Activated CD4-positive, alpha-beta T cell treated with anti-CD3 and anti-CD28 coated beads, Interleukin-2, amount 10 ng/mL, durations not matched to agents 24 days and 14 days (primary cell): ENCODE data around the gene LCN2. TPM values are rescaled to one million over a fixed set of nuclear protein-coding genes. Genes with fewer than 3 reads are reported as not detected.

Experiments
- DNase-seq: peaks from one replicate; pipeline ENCODE4 v3.0.0; 2022
- H3K27ac Mint-ChIP-seq: one replicate; pipeline ENCODE4 v1.8.0; 2022; ENCODE audit warnings: mild to moderate bottlenecking, mixed read lengths
- H3K27me3 Mint-ChIP-seq: one replicate; pipeline ENCODE4 v1.8.0; 2022; ENCODE audit warnings: mixed read lengths
- H3K36me3 Mint-ChIP-seq: one replicate; pipeline ENCODE4 v1.8.0; 2022; ENCODE audit warnings: low read depth, mild to moderate bottlenecking, mixed read lengths
- H3K4me1 Mint-ChIP-seq: one replicate; pipeline ENCODE4 v1.8.0; 2021; ENCODE audit warnings: mixed read lengths
- H3K4me3 Mint-ChIP-seq: one replicate; pipeline ENCODE4 v1.8.0; 2022; ENCODE audit warnings: mild to moderate bottlenecking, moderate library complexity, mixed read lengths
- H3K9me3 Mint-ChIP-seq: one replicate; pipeline ENCODE4 v1.8.0; 2021; ENCODE audit warnings: mixed read lengths
- intact Hi-C: fragments of 100-400 bp; cut with micrococcal nuclease; formaldehyde crosslinking; loops from one replicate; pipeline ENCODE4 v1.15.1; 2023
- total RNA-seq: library from RNA; stranded (reverse); gene quantifications from 2 replicates; pipeline ENCODE4 v1.2.3, GENCODE V29; 2022

LCN2 gene
- total RNA-seq, result not detected in 2 replicates

DNA sequence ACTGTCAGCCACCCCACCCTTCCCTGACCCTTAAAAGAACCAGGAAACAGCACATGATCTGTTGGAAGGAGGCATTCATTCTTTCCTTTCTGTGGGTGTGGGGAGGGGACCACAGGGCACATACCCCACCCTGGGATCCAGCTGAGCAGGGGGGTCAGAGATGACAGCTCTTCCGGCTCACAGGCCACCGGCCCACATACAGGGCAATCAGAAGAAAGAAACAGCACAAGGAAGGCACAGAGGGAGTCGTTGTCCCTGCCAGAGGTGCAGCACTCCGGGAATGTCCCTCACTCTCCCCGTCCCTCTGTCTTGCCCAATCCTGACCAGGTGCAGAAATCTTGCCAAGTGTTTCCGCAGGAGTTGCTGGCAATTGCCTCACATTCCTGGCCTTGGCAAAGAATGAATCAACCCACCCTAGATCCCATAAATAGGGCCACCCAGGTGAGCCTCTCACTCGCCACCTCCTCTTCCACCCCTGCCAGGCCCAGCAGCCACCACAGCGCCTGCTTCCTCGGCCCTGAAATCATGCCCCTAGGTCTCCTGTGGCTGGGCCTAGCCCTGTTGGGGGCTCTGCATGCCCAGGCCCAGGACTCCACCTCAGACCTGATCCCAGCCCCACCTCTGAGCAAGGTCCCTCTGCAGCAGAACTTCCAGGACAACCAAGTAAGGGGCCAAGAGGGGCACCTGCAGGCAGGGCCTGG, at the start of gene LCN2:
Gene LCN2 (plus strand): TSS at position 453 of the 701 bp plus-strand sequence. CDS start 73 bp downstream, at position 526.
- Mint-ChIP-seq H3K27ac (peak within 1 kb of the TSS; percentile 20), H3K36me3 (no peaks in the 10 kb centered on the region), H3K9me3 (no peaks in the 10 kb centered on the region), H3K4me3 (no peak within 1 kb of the TSS), H3K4me1 (peaks cover 3% of the 10 kb centered on the region), H3K27me3 (no peaks in the 10 kb centered on the region)
- DNase-seq, result no peak
- intact Hi-C loops, result no loop called here

DNA sequence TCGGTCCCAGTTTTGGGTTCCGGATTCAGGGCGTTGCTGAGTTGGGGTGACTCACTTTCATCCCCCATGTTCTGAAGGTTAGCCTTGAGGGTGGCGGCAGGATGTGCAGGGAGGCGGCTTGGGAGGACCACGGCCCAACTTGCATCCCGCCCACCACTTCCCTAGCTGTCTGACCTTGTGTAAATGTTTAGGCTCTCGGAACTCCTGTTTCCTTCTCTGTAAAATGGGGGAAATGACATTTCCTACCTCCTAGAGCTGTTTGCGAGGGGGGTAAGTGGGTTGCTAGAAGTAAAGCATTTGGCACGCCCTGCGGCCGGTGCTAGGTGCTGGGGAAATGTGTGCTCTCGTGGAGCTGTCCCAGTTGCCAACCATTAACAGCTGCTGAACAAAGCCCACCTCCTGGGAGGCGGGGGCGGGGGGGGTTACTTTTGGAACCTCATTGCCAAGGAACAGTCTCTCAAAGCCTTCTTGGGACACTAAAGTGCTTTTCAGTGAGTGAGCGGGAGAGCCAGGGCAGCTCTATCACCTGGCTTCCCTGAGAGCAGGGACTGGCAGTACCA, 49.2 kb upstream of the LCN2 start:
- no peaks in the 10 kb centered on the region for H3K9me3 Mint-ChIP-seq
- H3K27me3 Mint-ChIP-seq, result no peaks in the 10 kb centered on the region
- DNase-seq, result no peak
- H3K4me3 Mint-ChIP-seq, result peak overlapping the region; percentile 15
- intact Hi-C loops, result no loop called here
- peak overlapping the region; percentile 63 for H3K27ac Mint-ChIP-seq
- H3K4me1 Mint-ChIP-seq, result peaks cover 44% of the 10 kb centered on the region
- peaks cover 28% of the 10 kb centered on the region for H3K36me3 Mint-ChIP-seq

DNA sequence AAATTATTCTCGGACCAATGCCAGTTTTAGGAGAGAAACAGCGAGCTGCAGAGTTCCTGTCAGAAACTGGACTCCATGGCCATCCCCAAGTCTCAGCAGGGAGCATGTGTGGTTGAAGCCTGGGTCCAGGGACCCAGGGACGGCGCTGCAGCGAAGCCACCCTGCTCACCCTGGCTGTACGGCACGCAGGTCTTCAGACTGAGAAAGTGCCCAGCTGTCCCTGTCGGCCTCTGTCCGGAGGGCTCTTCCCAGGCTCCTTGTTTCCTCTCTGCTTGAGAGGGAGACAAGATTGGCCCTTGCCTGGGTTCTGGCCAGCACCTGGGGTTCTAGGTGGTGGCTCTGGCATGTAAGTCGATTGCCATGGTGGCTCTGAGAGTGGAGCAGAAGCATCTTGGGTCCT, 48.7 kb upstream of the LCN2 start:
- no peak for DNase-seq
- intact Hi-C loops, result no loop called here
- Mint-ChIP-seq H3K9me3 (no peaks in the 10 kb centered on the region), H3K36me3 (peaks cover 28% of the 10 kb centered on the region), H3K4me1 (peaks cover 43% of the 10 kb centered on the region), H3K27me3 (no peaks in the 10 kb centered on the region), H3K4me3 (no peak overlapping the region), H3K27ac (peak overlapping the region; percentile 40)

DNA sequence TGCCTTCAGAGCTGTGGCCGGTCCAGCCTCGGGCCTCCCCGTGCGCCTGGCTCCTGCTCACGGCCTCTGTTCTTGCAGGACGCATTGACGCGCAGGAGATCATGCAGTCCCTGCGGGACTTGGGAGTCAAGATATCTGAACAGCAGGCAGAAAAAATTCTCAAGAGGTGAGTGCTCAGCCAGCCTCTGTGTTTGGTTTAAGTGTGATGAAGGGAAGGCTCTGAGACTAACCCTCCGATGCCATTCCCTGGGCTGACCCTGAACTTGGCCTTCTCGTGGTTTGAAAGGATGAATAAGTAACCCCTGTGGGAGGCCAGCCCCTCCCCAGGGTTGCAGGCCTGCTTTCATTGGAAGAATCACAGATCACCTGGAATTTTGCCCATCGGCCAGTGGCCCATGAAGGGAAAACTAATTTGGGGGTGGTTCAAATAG, 48.0 kb upstream of the LCN2 start:
- Mint-ChIP-seq H3K4me1 (peaks cover 42% of the 10 kb centered on the region), H3K27ac (no peak overlapping the region), H3K27me3 (no peaks in the 10 kb centered on the region), H3K4me3 (no peak overlapping the region), H3K36me3 (peaks cover 28% of the 10 kb centered on the region), H3K9me3 (no peaks in the 10 kb centered on the region)
- no peak for DNase-seq
- intact Hi-C loops, result no loop called here

DNA sequence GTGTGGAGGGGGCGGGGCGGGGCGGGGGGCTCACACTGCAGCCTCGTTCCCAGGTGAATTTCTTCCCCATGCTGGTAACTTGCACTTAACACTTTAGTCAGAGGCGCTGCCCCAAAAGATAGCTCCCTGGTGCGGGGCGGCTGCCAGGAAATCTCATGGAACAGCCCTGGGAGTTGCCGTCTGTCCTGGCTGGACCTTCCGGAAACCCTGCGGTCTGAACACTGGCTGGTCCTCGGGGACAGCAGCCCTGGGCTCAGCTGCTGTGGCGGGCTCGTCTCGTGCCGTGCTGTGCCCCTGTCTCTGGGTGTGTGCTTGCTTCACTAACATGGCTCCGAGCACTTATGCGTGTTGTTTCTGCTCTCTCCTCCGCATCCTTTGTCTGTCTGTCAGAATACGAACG, 47.6 kb upstream of the LCN2 start:
- DNase-seq, result no peak
- intact Hi-C loops, result no loop called here
- no peak overlapping the region for H3K27ac Mint-ChIP-seq
- H3K4me1 Mint-ChIP-seq, result peaks cover 39% of the 10 kb centered on the region
- H3K36me3 Mint-ChIP-seq, result peaks cover 30% of the 10 kb centered on the region
- H3K9me3 Mint-ChIP-seq, result no peaks in the 10 kb centered on the region
- H3K4me3 Mint-ChIP-seq, result no peak overlapping the region
- no peaks in the 10 kb centered on the region for H3K27me3 Mint-ChIP-seq

DNA sequence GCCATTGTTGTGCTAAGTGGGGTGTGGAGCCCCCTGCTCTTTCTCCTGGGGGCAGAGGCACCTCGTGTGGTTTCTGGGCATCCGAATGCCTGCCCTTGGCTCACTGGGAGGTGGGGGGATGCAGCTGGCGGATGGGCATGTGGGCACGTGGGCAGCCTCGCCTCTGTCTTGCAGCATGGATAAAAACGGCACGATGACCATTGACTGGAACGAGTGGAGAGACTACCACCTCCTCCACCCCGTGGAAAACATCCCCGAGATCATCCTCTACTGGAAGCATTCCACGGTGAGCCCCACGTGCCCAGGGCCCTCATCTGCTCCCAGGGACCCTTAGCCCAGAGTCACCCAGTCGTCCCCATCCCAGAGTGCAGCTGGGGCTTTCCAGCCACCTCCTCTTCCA, 47.1 kb upstream of the LCN2 start:
- intact Hi-C loops, result no loop called here
- H3K27ac Mint-ChIP-seq, result peak overlapping the region; percentile 41

DNA sequence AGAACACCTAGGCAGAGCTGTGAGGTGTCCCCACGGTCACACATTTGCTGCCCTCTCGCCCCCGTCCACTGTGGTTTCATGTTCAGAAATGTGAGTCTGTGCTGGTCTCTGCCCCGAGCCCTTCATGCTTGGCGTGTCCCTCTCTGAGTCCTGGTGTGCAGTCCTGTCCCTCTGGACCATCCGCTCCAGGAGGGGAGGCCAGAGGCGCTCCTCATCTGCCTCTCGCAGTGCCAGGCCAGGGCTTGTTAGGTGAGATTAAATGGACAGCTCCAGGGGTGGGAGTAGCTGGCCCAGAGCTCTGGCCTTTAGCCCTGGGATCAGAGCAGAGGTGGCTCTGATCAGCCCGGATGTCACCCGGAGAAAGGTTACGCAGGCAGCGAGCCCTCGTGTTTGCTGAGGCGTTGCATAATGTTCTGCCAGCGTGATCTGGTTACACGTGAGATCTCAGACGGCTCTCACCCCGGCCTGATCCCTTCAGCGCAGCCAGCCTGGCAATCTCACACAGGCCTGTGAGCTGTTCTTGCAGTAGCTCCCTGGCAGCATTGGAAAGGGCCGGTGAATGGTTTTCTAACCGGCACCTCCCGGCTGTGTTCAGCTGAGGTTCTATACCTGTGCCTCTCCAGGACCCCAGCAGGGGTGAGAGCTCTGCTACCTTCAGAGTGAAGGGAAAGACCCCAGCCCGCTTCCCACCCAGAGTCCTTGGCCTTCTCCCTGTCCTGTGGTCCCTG, 46.2 kb upstream of the LCN2 start:
- peaks cover 33% of the 10 kb centered on the region for H3K36me3 Mint-ChIP-seq
- H3K9me3 Mint-ChIP-seq, result no peaks in the 10 kb centered on the region
- DNase-seq, result no peak
- intact Hi-C loops, result no loop called here
- peaks cover 29% of the 10 kb centered on the region for H3K4me1 Mint-ChIP-seq
- peak overlapping the region; percentile 74 for H3K27ac Mint-ChIP-seq
- H3K4me3 Mint-ChIP-seq, result no peak overlapping the region
- no peaks in the 10 kb centered on the region for H3K27me3 Mint-ChIP-seq

More for the DNA sequence above, 47.1 kb upstream of the LCN2 start:
- DNase-seq, result no peak
- Mint-ChIP-seq H3K9me3 (no peaks in the 10 kb centered on the region), H3K36me3 (peaks cover 29% of the 10 kb centered on the region), H3K27me3 (no peaks in the 10 kb centered on the region), H3K4me3 (no peak overlapping the region), H3K4me1 (peaks cover 35% of the 10 kb centered on the region)

DNA sequence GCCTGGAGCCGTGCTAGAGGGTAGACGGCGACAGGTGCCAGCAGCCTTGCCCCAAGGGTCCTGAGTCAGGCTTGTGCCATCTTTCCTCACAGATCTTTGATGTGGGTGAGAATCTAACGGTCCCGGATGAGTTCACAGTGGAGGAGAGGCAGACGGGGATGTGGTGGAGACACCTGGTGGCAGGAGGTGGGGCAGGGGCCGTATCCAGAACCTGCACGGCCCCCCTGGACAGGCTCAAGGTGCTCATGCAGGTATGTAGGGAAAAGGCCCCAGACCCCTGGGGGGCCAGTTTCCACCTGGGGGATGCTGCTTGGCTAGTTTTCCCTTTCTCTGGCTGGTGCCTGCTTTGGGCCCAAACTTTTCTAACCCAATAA, 45.7 kb upstream of the LCN2 start:
- DNase-seq, result peak; percentile 80
- Mint-ChIP-seq H3K27me3 (no peaks in the 10 kb centered on the region), H3K9me3 (no peaks in the 10 kb centered on the region), H3K36me3 (peaks cover 35% of the 10 kb centered on the region), H3K4me3 (no peak overlapping the region), H3K27ac (peak overlapping the region; percentile 74), H3K4me1 (peaks cover 26% of the 10 kb centered on the region)
- intact Hi-C loops, result no loop called here

DNA sequence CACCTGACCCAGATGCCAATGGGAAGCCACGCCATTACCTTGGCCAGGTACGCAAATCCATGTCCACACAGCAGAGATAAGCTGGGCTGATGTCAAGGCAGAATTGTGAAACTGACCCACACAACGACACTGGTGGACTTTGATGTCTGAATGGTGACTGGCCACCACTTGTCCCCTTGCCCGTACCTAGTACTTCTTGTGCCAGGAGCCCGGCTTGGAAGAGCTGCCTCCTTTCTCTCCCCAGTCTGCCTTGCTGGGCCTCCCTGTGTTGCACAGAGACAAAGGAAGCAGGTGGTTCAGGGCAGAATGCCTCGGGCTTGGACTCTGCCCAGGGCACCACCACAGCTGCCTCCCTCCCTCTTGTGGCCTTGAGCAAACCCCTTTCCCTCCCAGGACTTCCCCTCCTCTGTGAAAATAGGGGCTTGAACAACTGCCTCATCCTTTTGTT, 45.1 kb upstream of the LCN2 start:
- Mint-ChIP-seq H3K4me1 (peaks cover 26% of the 10 kb centered on the region), H3K4me3 (no peak overlapping the region), H3K9me3 (no peaks in the 10 kb centered on the region), H3K36me3 (peaks cover 37% of the 10 kb centered on the region), H3K27me3 (no peaks in the 10 kb centered on the region), H3K27ac (no peak overlapping the region)
- DNase-seq, result no peak
- intact Hi-C loops, result no loop called here

DNA sequence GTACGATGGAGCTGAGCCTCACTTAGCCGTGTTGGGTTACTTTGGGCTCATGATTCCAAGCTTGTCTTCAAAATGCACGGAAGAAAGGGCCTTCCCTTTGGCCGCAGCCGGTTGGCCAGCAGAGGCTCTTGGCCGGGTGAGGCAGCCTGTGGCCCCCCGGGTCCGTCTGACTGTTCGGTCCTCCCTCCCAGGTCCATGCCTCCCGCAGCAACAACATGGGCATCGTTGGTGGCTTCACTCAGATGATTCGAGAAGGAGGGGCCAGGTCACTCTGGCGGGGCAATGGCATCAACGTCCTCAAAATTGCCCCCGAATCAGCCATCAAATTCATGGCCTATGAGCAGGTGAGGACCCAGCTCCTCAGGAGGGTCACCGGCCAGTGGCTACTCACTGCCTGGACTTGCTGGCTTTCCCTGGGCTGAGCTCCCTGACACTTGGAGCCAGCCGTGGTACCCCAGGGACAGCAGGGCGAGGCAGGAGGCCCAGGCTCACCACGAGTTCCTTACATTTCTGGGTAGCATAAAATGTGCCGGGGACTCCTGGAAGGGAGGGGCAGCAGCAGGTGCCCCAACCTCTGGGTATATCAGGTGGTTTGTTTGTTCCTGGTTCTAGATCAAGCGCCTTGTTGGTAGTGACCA, 43.6 kb upstream of the LCN2 start:
- H3K36me3 Mint-ChIP-seq, result peaks cover 42% of the 10 kb centered on the region
- no peak overlapping the region for H3K4me3 Mint-ChIP-seq

DNA sequence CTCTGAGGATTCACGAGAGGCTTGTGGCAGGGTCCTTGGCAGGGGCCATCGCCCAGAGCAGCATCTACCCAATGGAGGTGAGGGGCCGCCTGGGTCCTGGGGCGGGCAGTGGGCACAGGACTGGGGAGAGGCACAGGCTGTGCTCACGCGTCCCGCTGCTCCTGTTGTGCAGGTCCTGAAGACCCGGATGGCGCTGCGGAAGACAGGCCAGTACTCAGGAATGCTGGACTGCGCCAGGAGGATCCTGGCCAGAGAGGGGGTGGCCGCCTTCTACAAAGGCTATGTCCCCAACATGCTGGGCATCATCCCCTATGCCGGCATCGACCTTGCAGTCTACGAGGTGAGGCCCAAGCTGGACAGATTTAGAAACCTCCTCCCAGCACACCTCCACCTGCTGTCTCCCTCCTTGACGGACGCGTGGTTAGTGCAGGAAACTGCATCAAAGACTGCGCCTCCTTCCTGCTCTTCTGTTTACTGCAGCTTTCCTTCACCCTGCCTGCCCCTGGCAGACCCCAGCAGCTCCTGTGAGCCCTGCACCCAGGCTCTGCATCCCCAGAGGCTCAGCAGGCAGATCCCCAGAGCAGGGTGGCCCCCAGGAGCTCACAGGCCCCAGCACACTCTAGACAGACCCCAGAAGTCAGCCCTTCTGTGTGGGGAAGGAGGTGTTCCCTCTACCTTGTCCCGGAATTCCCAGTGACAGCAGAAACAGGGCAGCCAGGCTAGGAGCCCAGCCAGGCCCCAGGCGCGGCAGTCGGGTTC, 42.9 kb upstream of the LCN2 start:
- Mint-ChIP-seq H3K36me3 (peaks cover 37% of the 10 kb centered on the region), H3K27ac (no peak overlapping the region), H3K27me3 (no peaks in the 10 kb centered on the region), H3K9me3 (no peaks in the 10 kb centered on the region), H3K4me3 (no peak overlapping the region), H3K4me1 (peaks cover 17% of the 10 kb centered on the region)
- no peak for DNase-seq
- intact Hi-C loops, result no loop called here

More for the DNA sequence above, 43.6 kb upstream of the LCN2 start:
- H3K27ac Mint-ChIP-seq, result no peak overlapping the region
- H3K4me1 Mint-ChIP-seq, result peaks cover 19% of the 10 kb centered on the region
- DNase-seq, result no peak
- H3K9me3 Mint-ChIP-seq, result no peaks in the 10 kb centered on the region
- intact Hi-C loops, result no loop called here
- no peaks in the 10 kb centered on the region for H3K27me3 Mint-ChIP-seq

DNA sequence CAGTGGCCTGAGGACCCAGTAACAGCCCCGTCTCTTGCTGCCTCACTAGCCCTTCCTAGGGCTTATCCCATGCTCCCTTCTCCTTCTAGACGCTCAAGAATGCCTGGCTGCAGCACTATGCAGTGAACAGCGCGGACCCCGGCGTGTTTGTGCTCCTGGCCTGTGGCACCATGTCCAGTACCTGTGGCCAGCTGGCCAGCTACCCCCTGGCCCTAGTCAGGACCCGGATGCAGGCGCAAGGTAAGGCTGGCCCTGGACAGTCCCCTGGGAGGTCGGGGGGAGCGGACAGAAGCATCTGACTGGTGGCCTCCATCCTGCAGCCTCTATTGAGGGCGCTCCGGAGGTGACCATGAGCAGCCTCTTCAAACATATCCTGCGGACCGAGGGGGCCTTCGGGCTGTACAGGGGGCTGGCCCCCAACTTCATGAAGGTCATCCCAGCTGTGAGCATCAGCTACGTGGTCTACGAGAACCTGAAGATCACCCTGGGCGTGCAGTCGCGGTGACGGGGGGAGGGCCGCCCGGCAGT, 42.2 kb upstream of the LCN2 start:
- intact Hi-C loops, result no loop called here
- no peaks in the 10 kb centered on the region for H3K27me3 Mint-ChIP-seq
- no peak overlapping the region for H3K27ac Mint-ChIP-seq
- H3K4me3 Mint-ChIP-seq, result no peak overlapping the region
- peaks cover 16% of the 10 kb centered on the region for H3K4me1 Mint-ChIP-seq
- H3K9me3 Mint-ChIP-seq, result no peaks in the 10 kb centered on the region
- peaks cover 38% of the 10 kb centered on the region for H3K36me3 Mint-ChIP-seq
- no peak for DNase-seq
